ENCODE measurements around the gene UMODL1.

Gene UMODL1

DNA sequence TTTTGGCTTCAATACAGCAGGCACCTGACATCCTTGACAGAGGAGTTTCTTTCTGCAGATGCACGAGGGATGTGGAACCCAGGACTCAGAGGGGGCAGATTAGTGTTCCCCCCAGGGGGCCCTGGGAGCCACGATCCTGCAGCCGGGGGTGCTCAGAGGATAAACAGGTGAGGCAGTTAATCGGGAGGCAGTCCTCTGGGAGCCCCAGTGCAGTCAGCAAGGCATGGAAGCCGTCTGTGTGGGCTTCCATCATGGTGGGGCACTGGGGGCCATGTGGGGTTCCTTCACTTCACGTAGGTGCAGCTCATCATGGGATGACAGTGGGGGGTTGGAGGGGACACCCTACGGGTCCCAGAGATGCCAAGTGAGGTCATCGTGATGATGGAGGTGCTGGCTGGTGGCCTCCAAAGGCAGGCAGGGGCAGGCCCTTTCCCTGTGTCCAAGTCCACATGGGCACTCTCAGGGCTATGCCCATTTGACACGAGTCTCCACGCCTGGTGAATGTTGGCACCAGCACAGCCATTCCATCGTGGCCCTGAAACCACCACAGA, 88.5 kb downstream of the UMODL1 start:
- no peak overlapping the region for H3K27ac ChIP-seq
- no peak for TF ChIP-seq CTCF (conservative IDR thresholded peaks at IDR 0.05)
- no peak for TF ChIP-seq ZFX (IDR thresholded peaks at IDR 0.05)

GRCh38 chr21:42160111-42160721, 89.1 kb downstream of the UMODL1 start:
- TF ChIP-seq CTCF (conservative IDR thresholded peaks at IDR 0.05) = no peak
- no peak for TF ChIP-seq ZFX (IDR thresholded peaks at IDR 0.05)
- H3K27ac ChIP-seq = no peak overlapping the region

- no peak for TF ChIP-seq CTCF (conservative IDR thresholded peaks at IDR 0.05)
- TF ChIP-seq ZFX (IDR thresholded peaks at IDR 0.05) = no peak
These were observed 89.6 kb downstream of the UMODL1 start for GRCh38 chr21:42160765-42161164.

GRCh38 chr21:42161401-42161955, 90.4 kb downstream of the UMODL1 start:
- TF ChIP-seq ZFX (IDR thresholded peaks at IDR 0.05) = no peak
- no peak for TF ChIP-seq CTCF (conservative IDR thresholded peaks at IDR 0.05)
- no peak overlapping the region for H3K27ac ChIP-seq

More at GRCh38 chr21:42160765-42161164, 89.6 kb downstream of the UMODL1 start:
- no peak overlapping the region for H3K27ac ChIP-seq

GRCh38 chr21:42161956-42162681, 91.0 kb downstream of the UMODL1 start:
- H3K27ac ChIP-seq = no peak overlapping the region
- no peak for TF ChIP-seq ZFX (IDR thresholded peaks at IDR 0.05)
- TF ChIP-seq CTCF (conservative IDR thresholded peaks at IDR 0.05) = no peak

- no peak overlapping the region for H3K27ac ChIP-seq
- TF ChIP-seq ZFX (IDR thresholded peaks at IDR 0.05) (no peak), CTCF (conservative IDR thresholded peaks at IDR 0.05) (no peak)
These were observed 91.9 kb downstream of the UMODL1 start for GRCh38 chr21:42162831-42163510.
